GM18526 (cell line): Measurements from ENCODE around the gene FOLH1.

Experiments
- POLR2A ChIP-seq: IDR thresholded peaks from 3 replicates; pipeline ENCODE4 v1.6.1; 2011; ENCODE audit not compliant: insufficient read length; ENCODE audit errors: extremely low read depth

The FOLH1 gene

GRCh38 chr11:49208006-49208721 lies at the start of gene FOLH1:
Gene FOLH1 (minus strand): TSS chr11:49208602. CDS start chr11:49208409, 193 bp downstream.
- TF ChIP-seq POLR2A: no peak

DNA sequence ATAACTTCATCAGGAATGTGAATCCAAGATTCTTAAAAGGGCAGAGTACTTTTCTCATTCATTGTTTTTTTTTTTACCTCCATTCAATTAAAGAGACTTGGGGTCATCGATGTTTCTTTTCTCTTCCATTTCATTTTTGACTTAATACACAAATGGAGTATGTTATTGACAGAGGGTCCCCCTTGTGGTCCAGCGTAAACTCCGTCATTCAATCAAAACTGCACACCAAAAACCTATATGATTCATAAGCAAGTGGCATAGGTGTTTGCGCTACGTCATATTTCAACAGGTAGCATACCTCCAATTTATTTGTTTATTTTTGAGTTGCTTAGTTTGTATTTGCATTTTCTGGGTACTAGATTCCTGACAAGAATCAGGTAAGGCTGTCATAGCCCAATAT lies 12.7 kb upstream of the FOLH1 start:
- TF ChIP-seq POLR2A: no peak

DNA sequence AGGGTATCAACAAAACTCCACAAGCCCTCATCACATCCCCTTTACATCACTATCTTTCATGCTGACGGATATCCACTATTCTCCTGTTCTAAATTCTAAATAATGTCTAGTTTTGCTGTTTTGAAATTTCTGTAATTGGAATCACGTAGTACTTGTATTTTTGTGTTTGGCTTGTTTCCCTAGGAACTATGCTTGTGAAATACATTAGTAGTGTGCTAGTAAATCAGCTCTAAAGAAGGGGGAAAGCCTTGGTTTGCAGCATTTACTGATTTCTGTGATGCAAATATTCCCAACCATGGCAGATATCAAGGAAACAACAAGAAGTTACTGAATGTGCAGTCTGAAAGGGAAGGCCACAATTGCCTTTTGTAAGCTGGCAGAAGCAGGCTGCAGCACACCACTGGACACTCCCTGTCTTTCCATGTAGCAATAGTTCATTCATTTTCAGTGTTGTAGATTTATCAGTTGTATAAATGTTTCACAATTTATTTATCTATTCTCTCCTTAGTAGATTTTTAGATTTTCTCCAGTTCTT lies 4.7 kb upstream of the FOLH1 start:
- TF ChIP-seq POLR2A: no peak

DNA sequence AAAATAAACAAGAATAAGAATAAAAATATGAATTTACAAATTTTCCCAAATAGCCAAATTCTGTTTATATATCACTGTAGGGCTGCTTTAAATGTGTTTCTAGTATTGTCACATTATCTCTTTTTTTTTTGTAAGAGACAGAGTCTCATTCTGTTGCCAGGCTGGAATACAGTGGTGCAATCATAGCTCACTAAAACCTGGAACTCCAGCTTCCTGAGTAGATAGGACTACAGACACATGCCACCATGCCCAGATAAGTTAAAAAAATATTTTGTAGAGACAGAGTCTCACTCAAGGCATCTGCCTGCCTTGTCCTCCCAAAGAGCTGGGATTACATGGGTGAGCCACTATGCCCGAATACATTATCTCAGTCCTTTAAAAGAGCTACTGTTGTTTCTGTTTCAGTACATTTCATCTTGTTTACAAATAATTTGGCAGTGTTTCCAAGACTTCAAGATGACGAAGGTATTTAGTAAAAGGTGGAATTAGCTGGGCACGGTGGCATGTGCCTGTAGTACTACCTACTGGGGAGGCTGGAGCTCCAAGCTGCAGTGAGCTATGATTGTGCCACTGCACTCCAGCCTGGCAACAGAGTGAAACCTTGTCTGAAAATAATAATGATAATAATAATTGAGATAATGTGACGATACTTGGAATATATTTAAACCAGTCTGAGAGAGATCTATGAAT lies 6.0 kb downstream of the FOLH1 start:
- TF ChIP-seq POLR2A: no peak

- TF ChIP-seq POLR2A: no peak
Measured at GRCh38 chr11:49151211-49151610, 57.2 kb downstream of the FOLH1 start.
